ENCODE results near the gene SPIB. TPM values are rescaled to one million over a fixed set of nuclear protein-coding genes. Genes with fewer than 3 reads are reported as not detected.

Gene SPIB
- total RNA-seq, 4 donors from 2014 or later = not detected

DNA sequence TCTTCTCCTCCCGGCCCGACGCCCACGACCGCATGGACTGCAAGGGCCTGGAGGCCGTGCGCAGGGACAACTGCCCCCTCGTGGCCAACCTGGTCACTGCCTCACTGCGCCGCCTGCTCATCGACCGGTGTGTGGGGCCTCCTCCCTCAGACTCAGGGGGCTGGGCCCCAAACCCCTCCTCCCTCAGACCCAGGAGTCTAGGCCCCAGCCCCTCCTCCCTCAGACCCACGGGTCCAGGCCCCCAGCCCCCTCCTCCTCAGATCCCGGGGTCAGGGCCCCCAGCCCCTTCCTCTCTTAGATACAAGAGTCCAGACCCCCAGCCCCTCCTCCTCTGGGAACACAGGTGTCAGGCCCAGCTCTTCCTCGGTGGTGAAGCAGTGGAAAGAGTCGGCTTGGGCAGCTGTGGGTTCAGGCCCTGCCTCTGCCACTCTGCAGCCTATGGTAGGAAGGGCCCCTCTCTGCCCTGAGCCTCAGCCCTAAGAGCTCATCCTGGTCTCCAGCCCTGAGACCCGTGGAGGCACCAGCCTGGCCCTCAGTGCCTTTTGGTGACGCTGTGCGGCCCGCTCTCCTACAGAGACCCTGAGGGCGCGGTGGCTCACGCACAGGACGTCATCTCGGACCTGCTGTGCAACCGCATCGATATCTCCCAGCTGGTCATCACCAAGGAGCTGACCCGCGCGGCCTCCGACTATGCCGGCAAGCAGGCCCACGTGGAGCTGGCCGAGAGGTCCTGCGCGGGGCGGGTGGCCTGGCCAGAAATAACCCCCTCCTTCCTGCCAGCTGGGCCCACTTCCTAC, 3.7 kb upstream of the SPIB start:
- H3K4me3 ChIP-seq (ENCODE audit: low read depth, poor library complexity, severe bottlenecking) = no peak overlapping the region
- 64 to 65% methylated on average over 26 to 36 of the region's 37 CpGs for WGBS, 2 donors
- intact Hi-C loops (cut with DNase I; ENCODE audit: low total_unique reads) = no loop called here
- TF ChIP-seq, protein P1, sequence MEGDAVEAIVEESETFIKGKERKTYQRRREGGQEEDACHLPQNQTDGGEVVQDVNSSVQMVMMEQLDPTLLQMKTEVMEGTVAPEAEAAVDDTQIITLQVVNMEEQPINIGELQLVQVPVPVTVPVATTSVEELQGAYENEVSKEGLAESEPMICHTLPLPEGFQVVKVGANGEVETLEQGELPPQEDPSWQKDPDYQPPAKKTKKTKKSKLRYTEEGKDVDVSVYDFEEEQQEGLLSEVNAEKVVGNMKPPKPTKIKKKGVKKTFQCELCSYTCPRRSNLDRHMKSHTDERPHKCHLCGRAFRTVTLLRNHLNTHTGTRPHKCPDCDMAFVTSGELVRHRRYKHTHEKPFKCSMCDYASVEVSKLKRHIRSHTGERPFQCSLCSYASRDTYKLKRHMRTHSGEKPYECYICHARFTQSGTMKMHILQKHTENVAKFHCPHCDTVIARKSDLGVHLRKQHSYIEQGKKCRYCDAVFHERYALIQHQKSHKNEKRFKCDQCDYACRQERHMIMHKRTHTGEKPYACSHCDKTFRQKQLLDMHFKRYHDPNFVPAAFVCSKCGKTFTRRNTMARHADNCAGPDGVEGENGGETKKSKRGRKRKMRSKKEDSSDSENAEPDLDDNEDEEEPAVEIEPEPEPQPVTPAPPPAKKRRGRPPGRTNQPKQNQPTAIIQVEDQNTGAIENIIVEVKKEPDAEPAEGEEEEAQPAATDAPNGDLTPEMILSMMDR (IDR thresholded peaks at IDR 0.05) = no peak
- TF ChIP-seq POLR2A (IDR thresholded peaks at IDR 0.05) = no peak
- peak; percentile 62 to 93 for DNase-seq (ENCODE audit: low spot score in 2 of 2)

DNA sequence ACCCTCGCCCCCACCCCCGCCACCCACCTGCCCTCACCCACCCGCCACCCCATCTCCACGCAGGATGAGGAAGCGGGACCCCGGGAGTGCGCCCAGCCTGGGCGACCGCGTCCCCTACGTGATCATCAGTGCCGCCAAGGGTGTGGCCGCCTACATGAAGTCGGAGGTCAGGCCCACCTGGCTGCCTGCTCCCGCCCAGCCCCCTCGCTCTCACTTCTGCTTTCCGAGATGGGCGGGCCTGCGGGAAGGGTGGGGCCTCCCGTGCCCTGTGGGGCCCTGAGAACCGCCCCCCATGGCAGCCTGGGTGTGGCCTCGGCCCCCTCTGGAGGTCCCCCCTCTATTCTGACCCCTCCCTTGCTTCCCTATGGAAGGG, 3.1 kb upstream of the SPIB start:
- WGBS, 2 donors = 84 to 90% methylated on average over 5 to 11 of the region's 22 CpGs
- no peak overlapping the region for H3K4me3 ChIP-seq (ENCODE audit: low read depth, poor library complexity, severe bottlenecking)
- intact Hi-C loops (cut with DNase I; ENCODE audit: low total_unique reads) = no loop called here
- no peak for DNase-seq (ENCODE audit: low spot score in 2 of 2)
- TF ChIP-seq, protein P1 (IDR thresholded peaks at IDR 0.05) = no peak
- no peak for TF ChIP-seq POLR2A (IDR thresholded peaks at IDR 0.05)

DNA sequence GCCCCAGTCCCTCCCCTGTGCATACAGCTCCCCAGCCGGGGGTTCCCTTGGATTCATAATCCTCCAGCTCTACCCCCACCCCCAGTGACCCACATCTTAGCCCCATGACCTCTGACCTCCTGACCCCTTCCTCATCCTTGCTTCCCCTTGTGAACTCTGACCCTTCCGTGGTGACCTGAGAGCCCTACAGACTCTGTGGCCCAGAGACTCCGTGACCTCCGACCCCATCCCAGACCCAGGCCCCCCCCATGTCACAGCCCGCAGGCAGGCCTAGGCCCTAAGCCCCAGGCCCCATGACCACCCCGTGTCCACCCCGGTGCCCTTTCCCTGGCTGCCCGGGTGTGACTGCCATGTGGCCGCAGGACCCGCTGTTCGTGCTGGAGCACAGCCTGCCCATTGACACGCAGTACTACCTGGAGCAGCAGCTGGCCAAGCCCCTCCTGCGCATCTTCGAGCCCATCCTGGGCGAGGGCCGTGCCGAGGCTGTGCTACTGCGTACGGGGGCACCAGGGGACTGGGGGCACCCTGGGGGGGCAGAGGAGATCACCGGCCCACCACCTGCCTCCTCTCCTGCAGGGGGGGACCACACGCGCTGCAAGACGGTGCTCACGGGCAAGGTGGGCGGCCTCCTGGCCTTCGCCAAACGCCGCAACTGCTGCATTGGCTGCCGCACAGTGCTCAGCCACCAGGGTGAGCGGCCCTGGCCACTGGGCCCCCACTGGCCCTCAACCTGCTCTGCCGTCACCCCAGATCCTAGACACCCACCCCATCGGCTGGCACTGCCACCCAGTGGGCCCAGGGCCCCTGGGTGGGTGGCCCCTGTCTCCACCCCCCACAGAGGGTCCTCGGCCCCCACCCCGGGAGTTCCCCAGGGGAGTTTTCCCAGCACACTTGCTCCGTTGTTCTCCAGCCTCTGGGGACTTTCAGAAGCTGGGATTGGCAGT, 2.4 kb upstream of the SPIB start:
- DNase-seq (ENCODE audit: low spot score in 2 of 2) = no peak
- 83 to 88% methylated on average over 34 to 35 of the region's 35 CpGs for WGBS, 2 donors
- TF ChIP-seq POLR2A (IDR thresholded peaks at IDR 0.05) = no peak
- TF ChIP-seq, protein P1 (IDR thresholded peaks at IDR 0.05) = no peak
- no peak overlapping the region for H3K4me3 ChIP-seq (ENCODE audit: low read depth, poor library complexity, severe bottlenecking)
- intact Hi-C loops (cut with DNase I; ENCODE audit: low total_unique reads) = no loop called here

DNA sequence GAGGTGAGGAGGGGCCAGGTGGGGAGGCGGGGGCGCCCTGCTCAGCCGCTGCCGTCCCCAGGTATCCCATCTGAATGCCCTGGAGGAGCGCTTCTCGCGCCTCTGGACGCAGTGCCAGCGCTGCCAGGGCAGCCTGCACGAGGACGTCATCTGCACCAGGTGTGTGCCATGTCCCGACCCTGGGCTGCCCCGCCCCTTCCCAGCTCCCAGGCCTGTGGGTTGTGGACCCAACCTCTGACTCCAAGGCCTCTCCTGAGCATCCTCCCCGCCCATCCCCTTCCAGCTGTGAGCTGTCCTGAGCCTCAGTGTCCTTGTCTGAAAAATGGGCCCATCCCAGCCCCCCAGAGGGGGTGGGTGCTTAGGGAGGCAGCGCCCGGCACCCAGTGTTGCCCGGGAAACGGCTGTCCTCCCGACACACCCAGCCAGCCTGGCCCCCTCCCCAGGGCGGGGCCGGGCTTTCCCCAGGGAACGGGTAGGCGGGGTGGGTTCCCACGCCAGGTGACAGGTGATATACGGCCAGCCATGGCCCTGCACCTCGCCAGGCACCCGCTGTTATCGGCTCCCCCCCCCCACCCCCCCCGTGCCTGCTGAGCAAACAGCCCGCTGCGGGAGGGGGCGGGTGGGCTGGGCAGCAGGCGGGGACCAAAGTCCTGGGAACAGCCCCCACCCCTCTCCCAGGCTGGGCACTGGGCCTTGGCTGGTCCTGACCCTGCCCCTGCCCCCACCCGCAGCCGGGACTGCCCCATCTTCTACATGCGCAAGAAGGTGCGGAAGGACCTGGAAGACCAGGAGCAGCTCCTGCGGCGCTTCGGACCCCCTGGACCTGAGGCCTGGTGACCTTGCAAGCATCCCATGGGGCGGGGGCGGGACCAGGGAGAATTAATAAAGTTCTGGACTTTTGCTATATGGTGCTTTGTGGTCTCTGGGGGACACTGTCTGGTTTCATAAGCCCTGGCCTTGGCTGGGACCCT, 1.3 kb upstream of the SPIB start:
- H3K4me3 ChIP-seq (ENCODE audit: low read depth, poor library complexity, severe bottlenecking) = no peak overlapping the region
- DNase-seq (ENCODE audit: low spot score in 2 of 2) = no peak
- TF ChIP-seq, protein P1 (IDR thresholded peaks at IDR 0.05) = no peak
- no peak for TF ChIP-seq POLR2A (IDR thresholded peaks at IDR 0.05)
- 60 to 70% methylated on average over 23 to 25 of the region's 42 CpGs for WGBS, 2 donors
- intact Hi-C loops (cut with DNase I; ENCODE audit: low total_unique reads) = no loop called here

DNA sequence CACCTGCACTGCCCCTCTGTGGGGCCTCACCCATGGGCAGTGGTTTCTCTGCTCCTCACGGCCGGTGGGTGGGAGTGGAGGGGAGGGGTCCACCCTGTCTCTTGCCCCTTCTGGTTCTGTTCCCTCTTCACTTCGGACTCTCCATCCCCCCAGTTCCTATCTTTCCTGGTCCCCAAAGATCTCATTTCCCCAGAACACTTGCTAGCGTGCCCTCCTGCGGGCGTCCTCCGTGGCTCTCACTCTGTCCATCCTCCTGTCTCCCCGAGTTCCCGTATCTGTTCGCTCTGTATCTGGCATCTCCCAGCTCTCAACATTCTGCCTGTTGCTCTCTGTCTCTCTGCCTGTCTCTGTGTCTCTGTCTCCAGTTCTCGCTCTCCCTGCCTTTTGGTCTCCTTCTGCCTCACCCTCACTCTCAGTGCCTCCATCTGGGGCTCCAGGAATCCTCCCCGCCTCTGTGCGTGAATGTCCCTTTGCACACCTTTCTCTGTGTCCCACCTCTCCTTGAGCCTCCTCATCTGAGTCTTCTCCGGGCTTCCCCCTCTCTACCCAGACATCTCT, 363 bp downstream of the SPIB start:
- no peak overlapping the region for H3K4me3 ChIP-seq (ENCODE audit: low read depth, poor library complexity, severe bottlenecking)
- DNase-seq (ENCODE audit: low spot score in 2 of 2) = no peak
- 8 to 10% methylated on average over 14 of the region's 14 CpGs for WGBS, 2 donors
- intact Hi-C loops (cut with DNase I; ENCODE audit: low total_unique reads) = no loop called here
- TF ChIP-seq, protein P1 (IDR thresholded peaks at IDR 0.05) = no peak
- TF ChIP-seq POLR2A (IDR thresholded peaks at IDR 0.05) = no peak
